GM18951 (cell line): ENCODE measurements around the gene DLX4.

Source experiments
- POLR2A ChIP-seq: IDR thresholded peaks from 4 replicates; pipeline ENCODE4 v1.6.1; 2011; ENCODE audit warnings: mild to moderate bottlenecking; ENCODE audit not compliant: insufficient read length, insufficient read depth; ENCODE audit errors: extremely low read depth
- in situ Hi-C: fragments of 300-500 bp; cut with MboI; formaldehyde crosslinking; loops from one replicate; pipeline ENCODE4 v1.12.0; 2022; ENCODE audit warnings: low sequenced_read_pairs, mixed read lengths, inconsistent platforms; ENCODE audit not compliant: unreplicated experiment

The DLX4 gene

DNA sequence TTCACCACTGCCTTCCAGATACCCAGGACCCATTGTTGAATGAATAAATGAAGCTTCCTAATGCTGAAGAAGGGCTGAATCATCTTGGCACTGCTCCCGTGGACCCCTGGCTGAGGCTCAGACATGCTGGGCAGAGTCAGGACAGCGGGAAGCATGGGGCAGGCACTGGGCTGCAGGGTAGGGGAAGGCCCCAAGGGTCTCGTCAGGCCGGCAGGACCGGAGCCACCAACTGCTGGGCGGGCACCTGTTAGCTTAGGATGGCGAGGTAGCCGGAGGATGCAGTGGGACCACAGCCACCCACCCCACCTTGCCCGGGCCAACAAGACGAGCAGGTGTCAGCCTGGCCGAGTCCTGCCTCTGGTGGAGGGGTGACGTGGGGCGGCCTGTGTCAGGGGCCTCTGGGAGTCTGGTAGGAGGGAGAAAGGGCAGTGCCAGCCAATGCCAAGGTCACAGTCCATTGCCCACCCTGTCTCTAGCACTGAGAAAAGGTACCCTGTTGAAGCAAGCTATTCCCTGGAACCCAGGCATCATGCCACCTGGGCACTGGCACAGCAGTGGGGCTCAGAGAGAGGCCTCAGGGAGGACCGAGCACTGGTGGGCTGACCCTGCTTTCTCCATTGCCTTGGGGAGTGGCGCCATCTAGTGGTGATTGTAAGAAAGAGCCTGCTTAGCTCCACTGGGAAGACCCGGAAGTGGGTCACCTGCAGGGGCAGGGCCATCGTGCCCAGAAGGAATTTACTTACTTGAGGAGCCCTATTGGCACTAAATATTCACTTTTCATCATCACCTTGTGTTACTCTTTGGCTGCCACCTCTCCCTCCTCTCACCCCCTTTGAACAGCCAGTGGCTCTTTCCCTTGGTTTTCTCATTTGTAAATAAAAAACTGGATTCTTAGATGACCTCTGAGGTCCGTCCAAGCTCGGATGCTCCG lies 29.0 kb downstream of the DLX4 start:
- in situ Hi-C loops, result loop anchor here (10.0 kb wide), 1 partner anchor 433 kb away; no protein-coding TSS in a partner anchor
- no peak for TF ChIP-seq POLR2A

DNA sequence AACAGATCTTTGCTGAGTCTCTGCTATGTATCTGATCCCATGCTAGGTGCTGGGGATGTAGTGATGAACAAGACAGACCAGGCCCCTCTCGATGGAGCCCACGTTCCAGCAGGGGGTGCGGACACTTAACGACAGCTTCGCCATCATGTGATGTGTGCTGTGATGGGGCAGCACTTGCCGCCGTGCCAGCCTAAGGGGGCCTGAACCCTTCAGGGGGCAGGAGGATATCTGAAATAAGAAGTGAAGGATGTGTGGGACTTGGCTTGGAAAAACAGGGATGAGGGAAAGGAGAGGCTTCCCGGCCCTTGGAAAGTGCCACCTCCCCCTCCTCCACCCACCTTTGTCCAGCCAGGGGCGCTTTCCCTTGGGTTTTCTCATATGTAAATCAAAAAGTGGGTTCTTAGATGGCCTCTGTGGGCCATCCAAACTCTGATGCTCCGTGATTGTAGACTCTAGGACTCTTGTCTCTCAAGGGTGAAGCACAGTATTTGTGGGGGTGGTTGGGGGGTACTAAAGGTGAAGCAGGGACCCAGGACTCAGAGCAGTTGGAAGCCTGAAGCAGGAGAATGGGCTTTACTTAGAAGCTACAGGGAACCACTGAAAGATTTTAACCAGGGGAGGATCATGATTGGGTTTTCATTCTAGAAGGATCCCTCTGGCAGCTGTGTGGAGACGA lies 30.0 kb downstream of the DLX4 start:
- in situ Hi-C loops, result loop anchor here (10.0 kb wide), 1 partner anchor 434 kb away; no protein-coding TSS in a partner anchor
- TF ChIP-seq POLR2A, result no peak

DNA sequence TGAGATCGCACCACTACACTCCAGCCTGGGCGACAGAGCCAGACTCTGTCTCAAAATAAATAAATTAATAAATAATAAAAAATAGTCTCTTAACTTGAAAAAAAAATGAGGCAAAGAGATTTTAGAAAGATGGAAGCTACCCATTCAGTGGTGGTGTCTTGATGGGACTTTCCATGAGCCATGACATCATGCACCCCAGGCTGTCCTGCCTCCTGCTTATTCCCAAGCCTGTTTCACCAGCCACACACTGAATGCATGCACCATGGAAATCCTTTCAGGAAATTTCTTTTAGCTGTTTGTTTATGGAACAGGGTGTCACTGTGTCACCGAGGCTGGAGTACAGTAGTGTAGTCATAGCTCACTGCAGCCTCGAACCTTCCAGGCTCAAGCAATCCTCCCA lies 34.9 kb downstream of the DLX4 start:
- in situ Hi-C loops, result loop anchor here (10.0 kb wide), 1 partner anchor 139 kb away; no protein-coding TSS in a partner anchor
- no peak for TF ChIP-seq POLR2A

DNA sequence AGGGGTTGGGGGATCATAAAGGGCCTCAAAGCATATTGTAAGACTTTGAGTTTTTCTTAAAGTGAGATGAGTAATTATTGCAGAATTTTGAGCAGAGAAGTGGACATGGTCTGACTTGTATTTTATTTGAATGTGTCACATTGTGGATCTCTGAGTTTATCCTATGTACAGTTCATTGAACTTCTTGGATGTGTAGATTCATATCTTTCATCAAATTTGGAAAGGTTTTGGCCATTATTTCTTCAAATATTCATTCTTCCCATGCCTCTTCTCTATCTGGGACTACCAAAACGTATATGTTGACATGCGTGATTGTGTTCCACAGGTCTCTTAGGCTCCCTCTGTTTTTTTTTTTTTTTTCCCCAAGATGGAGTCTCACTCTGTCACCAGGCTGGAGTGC lies 40.3 kb downstream of the DLX4 start:
- in situ Hi-C loops, result loop anchor here (10.0 kb wide), 1 partner anchor 144 kb away; no protein-coding TSS in a partner anchor
- no peak for TF ChIP-seq POLR2A

DNA sequence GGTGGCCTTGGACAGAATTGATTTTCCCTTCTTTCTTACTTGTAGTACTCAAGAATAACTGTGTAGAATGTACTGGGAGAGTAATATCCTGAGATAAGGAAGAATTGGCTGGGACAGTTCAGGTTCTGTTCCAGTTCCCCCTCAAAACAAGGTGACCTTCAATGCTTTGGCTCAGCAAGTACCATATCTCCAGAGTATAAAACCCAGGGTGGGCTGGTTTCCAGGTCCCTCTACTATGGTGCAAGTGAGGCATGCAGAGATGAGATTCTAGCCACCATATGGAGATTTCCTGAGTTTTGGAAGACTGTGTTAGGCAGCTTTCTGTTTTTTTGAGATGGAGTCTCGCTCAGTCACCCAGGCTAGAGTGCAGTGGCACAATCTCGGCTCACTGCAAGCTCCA lies 44.1 kb downstream of the DLX4 start:
- TF ChIP-seq POLR2A, result no peak
- in situ Hi-C loops, result no loop called here

DNA sequence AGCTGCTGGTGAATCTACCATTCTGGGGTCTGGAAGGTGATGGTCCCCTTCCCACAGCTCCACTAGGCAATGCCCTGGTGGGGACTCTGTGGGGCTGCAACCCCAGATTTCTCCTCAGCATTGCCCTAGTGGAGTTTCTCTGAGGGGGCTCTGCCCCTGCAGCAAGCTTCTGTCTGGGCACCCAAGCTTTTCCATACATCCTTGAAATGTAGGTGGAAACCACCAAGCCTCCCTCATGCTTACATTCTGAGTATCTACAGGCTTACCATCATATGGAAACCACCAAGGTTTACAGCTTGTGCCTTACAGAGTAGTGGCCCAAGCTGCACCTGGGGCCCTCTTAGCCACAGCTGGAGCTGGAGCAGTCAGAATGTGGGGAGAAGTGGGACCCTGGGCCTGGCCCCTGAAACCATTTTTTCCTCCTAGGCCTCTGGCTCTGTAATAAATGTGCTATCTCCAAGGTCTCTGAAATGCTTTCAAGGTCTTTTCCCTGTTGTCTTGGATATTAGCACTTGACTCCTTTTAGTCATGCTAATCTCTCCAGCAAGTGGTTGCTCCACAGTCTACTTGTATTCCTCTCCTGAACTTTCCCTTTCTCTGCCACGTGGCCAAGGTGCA lies 45.6 kb downstream of the DLX4 start:
- no peak for TF ChIP-seq POLR2A
- in situ Hi-C loops, result no loop called here

DNA sequence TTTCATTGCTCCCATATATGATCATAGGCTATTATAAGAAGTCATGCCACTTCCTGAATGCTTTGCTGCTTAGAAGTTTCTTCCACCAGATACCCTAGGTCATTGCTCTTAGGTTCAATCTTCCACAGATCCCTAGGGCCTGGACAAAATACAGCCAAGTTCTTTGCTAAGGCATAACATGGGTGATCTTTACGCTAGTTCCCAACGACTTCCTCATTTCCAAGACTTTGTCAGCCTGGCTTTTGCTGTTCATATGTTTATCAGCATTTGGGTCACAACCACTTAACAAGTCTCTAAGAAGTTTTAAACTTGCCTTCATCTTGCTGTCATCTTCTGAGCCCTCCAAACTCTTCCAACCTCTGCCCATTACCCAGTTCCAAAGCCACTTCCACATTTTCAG lies 46.2 kb downstream of the DLX4 start:
- in situ Hi-C loops, result no loop called here
- TF ChIP-seq POLR2A, result no peak

DNA sequence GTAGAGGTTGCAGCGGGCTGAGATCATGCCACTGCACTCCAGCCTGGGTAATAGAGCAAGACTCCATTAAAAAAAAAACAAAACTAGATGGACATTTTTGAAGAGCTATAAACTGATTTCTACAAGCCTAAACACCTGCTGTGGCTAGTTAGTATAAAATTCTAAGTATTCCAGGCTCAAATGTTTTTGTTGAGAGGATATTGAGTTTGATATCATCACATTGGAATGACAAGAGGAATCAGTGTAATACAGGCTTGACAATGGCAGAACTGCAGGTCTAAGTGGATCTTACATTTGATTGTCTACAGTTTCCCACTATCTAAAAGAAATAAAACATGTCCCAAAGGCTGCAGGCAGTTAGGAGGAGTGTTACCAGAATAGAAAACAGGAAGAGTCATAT lies 49.9 kb downstream of the DLX4 start:
- in situ Hi-C loops, result no loop called here

DNA sequence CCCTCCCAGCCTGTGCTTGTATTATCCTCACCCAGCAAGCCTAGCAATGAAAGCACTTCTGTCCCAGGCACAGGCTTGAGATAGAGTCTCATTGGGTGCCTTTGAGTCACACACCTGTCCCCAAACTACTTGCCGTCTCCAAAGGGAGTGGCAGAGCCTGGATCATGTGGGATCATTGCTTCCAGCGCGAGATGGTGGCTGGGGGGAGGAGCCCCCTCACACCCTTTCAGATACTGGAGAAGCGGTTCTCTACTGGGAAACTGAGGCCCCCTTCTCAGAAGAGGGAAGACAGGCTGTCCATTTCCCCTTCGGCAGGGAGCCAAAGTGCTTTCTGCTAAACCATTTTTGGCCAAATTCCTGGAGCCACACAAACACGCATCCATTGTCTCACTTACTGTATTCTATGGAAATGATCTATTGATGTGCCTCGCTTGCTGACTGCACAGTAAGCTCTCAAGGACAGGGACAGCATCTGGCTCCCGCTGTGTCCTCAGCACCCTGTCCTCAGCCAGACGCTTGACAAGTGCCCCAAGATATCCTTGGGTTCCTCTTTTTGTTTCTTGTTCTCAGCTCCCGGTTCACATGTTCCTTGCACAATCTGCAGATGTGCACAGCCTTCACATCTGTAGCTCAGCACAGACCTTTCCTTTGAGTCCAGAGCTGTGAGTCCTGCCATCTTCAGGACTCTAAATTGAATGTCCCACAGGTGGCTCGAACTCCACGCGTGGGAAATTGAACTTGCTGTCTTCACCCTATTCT lies 52.0 kb downstream of the DLX4 start:
- no peak for TF ChIP-seq POLR2A
- in situ Hi-C loops, result no loop called here

More for the DNA sequence above, 49.9 kb downstream of the DLX4 start:
- no peak for TF ChIP-seq POLR2A

DNA sequence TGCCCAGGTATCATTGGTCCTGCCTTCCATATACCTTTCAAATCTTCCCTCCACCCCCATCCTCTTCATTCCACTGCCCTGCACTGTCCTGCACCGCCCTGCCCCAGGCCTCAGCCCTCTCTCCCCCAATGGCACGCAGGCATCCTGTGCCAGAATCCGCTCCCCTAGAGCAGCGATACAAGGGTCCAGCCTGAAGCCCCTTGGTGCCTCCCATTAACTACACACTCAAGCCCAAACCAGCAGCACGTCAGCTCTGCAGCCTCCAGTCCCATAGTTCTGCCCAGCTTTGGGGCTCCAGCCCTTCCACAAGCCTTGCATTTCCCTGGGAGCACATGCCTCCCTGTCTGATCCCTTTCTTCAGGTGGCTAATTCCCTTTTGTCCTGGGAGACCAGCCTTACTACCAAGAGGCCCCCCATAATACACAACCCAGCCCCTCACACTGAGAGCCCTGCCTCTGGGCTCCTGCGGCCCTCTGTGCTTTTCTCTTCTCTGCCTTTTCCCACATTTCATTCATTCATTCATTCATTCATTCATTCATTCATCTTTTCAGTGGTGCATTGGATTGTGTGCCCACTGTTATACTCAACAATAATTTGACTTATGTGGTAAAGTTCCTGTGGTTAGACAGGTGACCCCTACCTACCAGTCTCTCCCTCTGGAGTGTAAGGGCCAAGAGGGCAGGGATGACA lies 52.8 kb downstream of the DLX4 start:
- no peak for TF ChIP-seq POLR2A
- in situ Hi-C loops, result no loop called here

DNA sequence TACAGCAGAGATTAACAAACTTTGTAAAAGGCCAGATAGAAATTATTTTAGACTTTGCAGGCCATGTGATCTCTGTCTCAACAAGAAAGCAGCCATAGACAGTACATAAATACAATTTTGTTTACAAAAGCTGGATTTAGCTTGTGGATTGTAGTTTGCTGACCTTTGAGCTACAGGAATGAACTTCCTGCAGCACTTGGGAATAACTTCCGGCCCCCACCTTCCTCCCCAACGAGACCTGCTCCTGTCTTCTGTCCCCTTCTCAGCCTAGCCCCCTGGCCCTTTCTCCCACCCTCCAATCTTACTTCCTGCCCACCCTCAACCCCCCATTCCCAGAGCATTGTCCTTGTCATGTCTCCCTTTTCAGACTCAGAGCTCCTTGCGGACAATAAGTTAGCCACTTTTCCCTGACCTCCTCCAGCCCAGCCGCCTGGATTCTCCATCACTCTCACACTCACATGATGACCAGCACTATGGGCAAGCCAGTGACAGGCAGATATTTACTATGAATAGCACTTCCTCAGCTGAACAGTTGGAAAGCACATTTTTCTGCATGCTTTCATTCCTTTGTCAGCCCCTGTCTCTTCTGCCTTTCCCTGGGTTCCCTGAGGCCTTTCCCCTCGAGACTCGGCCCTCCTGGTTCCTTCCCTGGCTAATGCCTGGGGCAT lies 53.6 kb downstream of the DLX4 start:
- in situ Hi-C loops, result no loop called here
- no peak for TF ChIP-seq POLR2A

DNA sequence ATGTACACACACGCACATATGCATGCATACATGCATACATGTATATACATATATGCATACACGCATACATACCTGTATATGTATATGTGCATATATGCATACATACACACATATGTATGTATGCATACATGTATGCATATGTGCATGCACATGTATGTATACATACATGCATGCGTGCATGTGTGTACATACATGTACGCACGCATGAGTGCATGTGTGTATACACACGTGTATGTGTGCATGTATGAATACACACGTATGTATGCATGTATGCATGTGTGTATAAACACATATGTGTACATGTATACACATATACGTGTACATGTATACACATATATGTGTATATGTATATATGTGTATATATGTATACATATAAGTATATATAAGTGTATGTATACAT lies 54.5 kb downstream of the DLX4 start:
- no peak for TF ChIP-seq POLR2A
- in situ Hi-C loops, result no loop called here
